ENCODE results near the gene ALG9.

GRCh38 chr11:111785886-111786412, 85.4 kb downstream of the ALG9 start:
- TF ChIP-seq CTCF (IDR thresholded peaks at IDR 0.05; ENCODE audit: insufficient read depth, low read depth, low read length) (no peak), EZH2 (IDR thresholded peaks at IDR 0.05; ENCODE audit: insufficient read depth, low read length) (no peak)
